ENCODE measurements around the gene MPPED1.

DNA sequence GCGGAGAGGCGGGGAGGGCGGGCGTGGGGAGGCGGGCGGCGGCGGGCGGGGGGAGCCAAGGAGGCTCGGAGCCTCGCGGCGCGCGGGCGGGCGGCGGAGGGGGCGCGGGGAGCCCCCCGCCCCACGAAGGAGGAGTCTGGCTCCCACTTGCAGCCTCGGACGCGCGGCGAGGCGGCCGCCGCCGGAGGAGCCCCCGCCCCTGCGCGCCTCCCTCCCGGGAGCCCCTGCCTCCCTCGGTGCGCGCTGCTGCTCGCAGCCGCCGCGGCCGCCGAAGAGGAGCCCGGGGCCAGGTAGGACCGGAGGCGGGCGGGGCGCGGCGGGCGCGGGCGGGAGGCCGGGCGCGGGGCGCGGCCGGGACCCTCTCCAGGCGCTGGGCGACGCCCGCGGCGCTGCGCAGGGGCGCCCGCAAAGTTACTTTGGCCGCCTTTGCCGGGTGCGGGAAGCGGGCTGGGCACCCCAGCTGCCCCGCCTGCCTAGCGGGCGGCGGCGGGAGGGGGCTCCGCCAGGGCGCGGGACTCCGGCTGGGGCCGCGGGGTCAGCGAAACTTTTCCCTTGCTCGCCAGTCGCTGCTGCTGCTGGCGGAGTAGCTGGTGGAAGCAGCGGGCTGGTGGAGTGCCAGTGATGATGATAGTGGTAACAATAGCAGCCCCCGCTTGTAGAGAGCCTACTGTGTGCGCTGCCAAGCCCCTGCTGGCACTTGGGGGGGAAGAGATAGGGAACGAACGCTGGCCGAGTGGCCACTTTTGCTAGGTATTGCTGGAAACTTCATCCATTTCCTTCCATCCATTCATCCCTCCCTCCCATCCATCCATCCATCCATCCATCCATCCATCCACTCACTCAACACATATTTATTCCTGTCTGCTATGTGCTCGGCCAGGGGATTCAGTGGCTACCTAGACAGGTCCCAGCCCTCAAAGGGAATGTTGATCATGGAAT is at the start of gene MPPED1:
- no peak for TF ChIP-seq POLR2AphosphoS5 (IDR thresholded peaks at IDR 0.05)
- TF ChIP-seq, protein P1, sequence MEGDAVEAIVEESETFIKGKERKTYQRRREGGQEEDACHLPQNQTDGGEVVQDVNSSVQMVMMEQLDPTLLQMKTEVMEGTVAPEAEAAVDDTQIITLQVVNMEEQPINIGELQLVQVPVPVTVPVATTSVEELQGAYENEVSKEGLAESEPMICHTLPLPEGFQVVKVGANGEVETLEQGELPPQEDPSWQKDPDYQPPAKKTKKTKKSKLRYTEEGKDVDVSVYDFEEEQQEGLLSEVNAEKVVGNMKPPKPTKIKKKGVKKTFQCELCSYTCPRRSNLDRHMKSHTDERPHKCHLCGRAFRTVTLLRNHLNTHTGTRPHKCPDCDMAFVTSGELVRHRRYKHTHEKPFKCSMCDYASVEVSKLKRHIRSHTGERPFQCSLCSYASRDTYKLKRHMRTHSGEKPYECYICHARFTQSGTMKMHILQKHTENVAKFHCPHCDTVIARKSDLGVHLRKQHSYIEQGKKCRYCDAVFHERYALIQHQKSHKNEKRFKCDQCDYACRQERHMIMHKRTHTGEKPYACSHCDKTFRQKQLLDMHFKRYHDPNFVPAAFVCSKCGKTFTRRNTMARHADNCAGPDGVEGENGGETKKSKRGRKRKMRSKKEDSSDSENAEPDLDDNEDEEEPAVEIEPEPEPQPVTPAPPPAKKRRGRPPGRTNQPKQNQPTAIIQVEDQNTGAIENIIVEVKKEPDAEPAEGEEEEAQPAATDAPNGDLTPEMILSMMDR (IDR thresholded peaks at IDR 0.05), result no peak
- TF ChIP-seq POLR2A (IDR thresholded peaks at IDR 0.05), result no peak
- no peak for TF ChIP-seq EP300 (IDR thresholded peaks at IDR 0.05)
